Measurements from ENCODE around the gene PNPLA1.

- no peak for TF ChIP-seq EZH2phosphoT487 (IDR thresholded peaks at IDR 0.05; ENCODE audit: low read length)
- TF ChIP-seq, protein P1, sequence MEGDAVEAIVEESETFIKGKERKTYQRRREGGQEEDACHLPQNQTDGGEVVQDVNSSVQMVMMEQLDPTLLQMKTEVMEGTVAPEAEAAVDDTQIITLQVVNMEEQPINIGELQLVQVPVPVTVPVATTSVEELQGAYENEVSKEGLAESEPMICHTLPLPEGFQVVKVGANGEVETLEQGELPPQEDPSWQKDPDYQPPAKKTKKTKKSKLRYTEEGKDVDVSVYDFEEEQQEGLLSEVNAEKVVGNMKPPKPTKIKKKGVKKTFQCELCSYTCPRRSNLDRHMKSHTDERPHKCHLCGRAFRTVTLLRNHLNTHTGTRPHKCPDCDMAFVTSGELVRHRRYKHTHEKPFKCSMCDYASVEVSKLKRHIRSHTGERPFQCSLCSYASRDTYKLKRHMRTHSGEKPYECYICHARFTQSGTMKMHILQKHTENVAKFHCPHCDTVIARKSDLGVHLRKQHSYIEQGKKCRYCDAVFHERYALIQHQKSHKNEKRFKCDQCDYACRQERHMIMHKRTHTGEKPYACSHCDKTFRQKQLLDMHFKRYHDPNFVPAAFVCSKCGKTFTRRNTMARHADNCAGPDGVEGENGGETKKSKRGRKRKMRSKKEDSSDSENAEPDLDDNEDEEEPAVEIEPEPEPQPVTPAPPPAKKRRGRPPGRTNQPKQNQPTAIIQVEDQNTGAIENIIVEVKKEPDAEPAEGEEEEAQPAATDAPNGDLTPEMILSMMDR (IDR thresholded peaks at IDR 0.05; ENCODE audit: low read length) = no peak
- no peak for TF ChIP-seq EZH2 (optimal IDR thresholded peaks at IDR 0.05; ENCODE audit: low read depth, low read length)
Observed at GRCh38 chr6:36323062-36323461, 53.2 kb downstream of the PNPLA1 start.
